ENCODE measurements around the gene ZNF212.
A peak's percentile ranks its signal among the peaks of the same experiment; 100 is the strongest.

Gene ZNF212

GRCh38 chr7:149239345-149240143 is at the start of gene ZNF212:
TSS of gene ZNF212 (plus strand) at chr7:149239651. CDS start at chr7:149239779, 128 bp downstream.
- FAIRE-seq (peak; percentile 58), DNase-seq (ENCODE audit: low spot score) (peak; percentile 88)

- DNase-seq (ENCODE audit: low spot score) (no peak), FAIRE-seq (no peak)
Observed at GRCh38 chr7:149191851-149192250, 47.6 kb upstream of the ZNF212 start.

- DNase-seq (ENCODE audit: low spot score) (no peak), FAIRE-seq (no peak)
Observed at GRCh38 chr7:149194799-149195179, 44.7 kb upstream of the ZNF212 start.

- peak; percentile 88 for DNase-seq (ENCODE audit: low spot score)
- FAIRE-seq, result peak; percentile 42
Observed at GRCh38 chr7:149195180-149196150, 44.0 kb upstream of the ZNF212 start, which contains the start of gene ZNF282. TSS of gene ZNF282 (plus strand) at chr7:149195546. CDS start at chr7:149195590, 44 bp downstream.

- FAIRE-seq, result no peak
Observed at GRCh38 chr7:149196151-149196704, 43.2 kb upstream of the ZNF212 start.

GRCh38 chr7:149196705-149197171 is 42.7 kb upstream of the ZNF212 start:
- DNase-seq (ENCODE audit: low spot score), result peak; percentile 29
- no peak for FAIRE-seq

More at GRCh38 chr7:149196151-149196704, 43.2 kb upstream of the ZNF212 start:
- DNase-seq (ENCODE audit: low spot score), result no peak

- no peak for DNase-seq (ENCODE audit: low spot score)
- FAIRE-seq, result no peak
Observed at GRCh38 chr7:149197675-149198074, 41.8 kb upstream of the ZNF212 start.

- no peak for FAIRE-seq
Observed at GRCh38 chr7:149198161-149198816, 41.2 kb upstream of the ZNF212 start.

GRCh38 chr7:149199234-149199995 is 40.0 kb upstream of the ZNF212 start:
- no peak for DNase-seq (ENCODE audit: low spot score)
- no peak for FAIRE-seq

More at GRCh38 chr7:149198161-149198816, 41.2 kb upstream of the ZNF212 start:
- DNase-seq (ENCODE audit: low spot score), result no peak

- FAIRE-seq, result no peak
- no peak for DNase-seq (ENCODE audit: low spot score)
Observed at GRCh38 chr7:149202831-149203231, 36.6 kb upstream of the ZNF212 start.

- DNase-seq (ENCODE audit: low spot score), result no peak
- FAIRE-seq, result no peak
Observed at GRCh38 chr7:149205690-149206381, 33.6 kb upstream of the ZNF212 start.

GRCh38 chr7:149207324-149208035 is 32.0 kb upstream of the ZNF212 start:
- no peak for FAIRE-seq

GRCh38 chr7:149209518-149210269 is 29.8 kb upstream of the ZNF212 start:
- FAIRE-seq (no peak), DNase-seq (ENCODE audit: low spot score) (peak; percentile 52)

More at GRCh38 chr7:149207324-149208035, 32.0 kb upstream of the ZNF212 start:
- no peak for DNase-seq (ENCODE audit: low spot score)

GRCh38 chr7:149210551-149210950 is 28.9 kb upstream of the ZNF212 start:
- no peak for DNase-seq (ENCODE audit: low spot score)
- no peak for FAIRE-seq

GRCh38 chr7:149214020-149214720 is 25.3 kb upstream of the ZNF212 start:
- DNase-seq (ENCODE audit: low spot score) (no peak), FAIRE-seq (no peak)

- no peak for DNase-seq (ENCODE audit: low spot score)
- no peak for FAIRE-seq
Observed at GRCh38 chr7:149216402-149216801, 23.0 kb upstream of the ZNF212 start.

GRCh38 chr7:149217570-149217969 is 21.9 kb upstream of the ZNF212 start:
- FAIRE-seq, result no peak
- no peak for DNase-seq (ENCODE audit: low spot score)

Measured in RCC 7860 (cell line).